GM12875 (cell line): ENCODE data around the gene HSF2.

Source experiments
- H3K4me3 ChIP-seq: one replicate; pipeline ENCODE4 v1.5.1; 2011; ENCODE audit warnings: low read depth, low read length, control low read depth
- TF ChIP-seq, protein P1 (sequence below): IDR thresholded peaks from 2 replicates; pipeline ENCODE4 v1.5.1; 2011; ENCODE audit warnings: low read depth, mild to moderate bottlenecking, control low read depth, inconsistent platforms, low read length, moderate library complexity, borderline replicate concordance; ENCODE audit not compliant: insufficient read depth

The HSF2 gene

DNA sequence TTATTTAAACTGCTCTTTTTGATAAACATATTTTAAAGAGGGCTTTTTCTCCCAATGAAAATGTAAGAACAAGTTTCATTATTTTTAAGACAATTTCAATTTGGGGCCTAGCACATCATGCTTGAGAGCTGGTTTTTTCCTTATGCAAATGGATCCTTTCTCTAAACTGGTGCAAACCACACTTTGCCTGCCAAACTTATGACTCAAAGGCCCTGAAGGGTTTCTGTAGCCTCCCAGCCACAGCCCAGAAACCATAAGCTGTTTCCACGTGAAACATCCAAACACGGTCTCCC is 451 bp upstream of the HSF2 start:
- no peak overlapping the region for H3K4me3 ChIP-seq
- TF ChIP-seq, protein P1, sequence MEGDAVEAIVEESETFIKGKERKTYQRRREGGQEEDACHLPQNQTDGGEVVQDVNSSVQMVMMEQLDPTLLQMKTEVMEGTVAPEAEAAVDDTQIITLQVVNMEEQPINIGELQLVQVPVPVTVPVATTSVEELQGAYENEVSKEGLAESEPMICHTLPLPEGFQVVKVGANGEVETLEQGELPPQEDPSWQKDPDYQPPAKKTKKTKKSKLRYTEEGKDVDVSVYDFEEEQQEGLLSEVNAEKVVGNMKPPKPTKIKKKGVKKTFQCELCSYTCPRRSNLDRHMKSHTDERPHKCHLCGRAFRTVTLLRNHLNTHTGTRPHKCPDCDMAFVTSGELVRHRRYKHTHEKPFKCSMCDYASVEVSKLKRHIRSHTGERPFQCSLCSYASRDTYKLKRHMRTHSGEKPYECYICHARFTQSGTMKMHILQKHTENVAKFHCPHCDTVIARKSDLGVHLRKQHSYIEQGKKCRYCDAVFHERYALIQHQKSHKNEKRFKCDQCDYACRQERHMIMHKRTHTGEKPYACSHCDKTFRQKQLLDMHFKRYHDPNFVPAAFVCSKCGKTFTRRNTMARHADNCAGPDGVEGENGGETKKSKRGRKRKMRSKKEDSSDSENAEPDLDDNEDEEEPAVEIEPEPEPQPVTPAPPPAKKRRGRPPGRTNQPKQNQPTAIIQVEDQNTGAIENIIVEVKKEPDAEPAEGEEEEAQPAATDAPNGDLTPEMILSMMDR: no peak

DNA sequence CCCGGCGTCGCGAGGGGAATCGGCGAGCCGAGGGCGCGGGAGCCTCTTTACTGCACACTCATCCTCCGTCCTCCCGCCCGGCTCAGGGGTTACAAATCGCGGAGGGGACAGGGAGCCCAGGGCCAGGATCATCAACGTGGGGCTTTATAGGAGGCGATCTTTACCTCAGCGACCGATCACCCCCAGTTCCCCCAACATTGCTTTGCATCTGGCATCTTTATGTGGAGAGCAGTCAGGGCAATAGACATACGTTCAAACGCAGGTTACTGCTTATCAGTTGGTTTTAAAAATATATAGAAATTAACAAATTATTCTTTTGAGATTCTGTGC is 634 bp downstream of the HSF2 start:
- peak overlapping the region; percentile 90 for H3K4me3 ChIP-seq
- TF ChIP-seq, protein P1: no peak

DNA sequence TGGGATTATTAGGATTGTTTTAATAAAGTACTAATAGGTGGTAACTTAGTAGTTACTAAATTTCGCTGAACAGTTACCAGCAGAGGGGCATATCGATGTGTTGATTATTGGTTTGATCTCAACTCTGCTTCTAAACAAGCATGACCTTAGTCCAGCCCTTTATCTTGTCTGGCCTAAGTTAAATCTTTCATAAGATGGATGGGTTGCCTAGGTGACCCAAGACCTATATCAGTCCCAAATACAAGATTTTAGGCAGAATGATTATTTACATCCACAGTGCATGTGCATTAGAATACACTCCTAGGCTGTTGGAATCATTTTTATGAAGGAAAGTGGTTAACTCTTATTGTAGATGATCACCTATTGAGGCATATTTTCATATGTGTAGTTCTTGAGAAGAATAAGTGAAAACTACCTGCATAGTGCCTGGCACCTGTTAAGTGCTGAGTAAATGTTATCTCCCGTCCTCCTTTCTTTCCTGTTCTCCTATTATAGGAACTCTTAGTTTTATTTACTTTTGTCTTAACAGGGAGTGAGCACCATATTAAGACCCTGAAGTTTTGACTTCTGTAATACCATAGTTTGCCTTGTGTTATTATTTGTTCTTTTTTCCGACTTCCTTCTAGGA is 1.1 kb downstream of the HSF2 start:
- peak overlapping the region; percentile 90 for H3K4me3 ChIP-seq
- TF ChIP-seq, protein P1: no peak

DNA sequence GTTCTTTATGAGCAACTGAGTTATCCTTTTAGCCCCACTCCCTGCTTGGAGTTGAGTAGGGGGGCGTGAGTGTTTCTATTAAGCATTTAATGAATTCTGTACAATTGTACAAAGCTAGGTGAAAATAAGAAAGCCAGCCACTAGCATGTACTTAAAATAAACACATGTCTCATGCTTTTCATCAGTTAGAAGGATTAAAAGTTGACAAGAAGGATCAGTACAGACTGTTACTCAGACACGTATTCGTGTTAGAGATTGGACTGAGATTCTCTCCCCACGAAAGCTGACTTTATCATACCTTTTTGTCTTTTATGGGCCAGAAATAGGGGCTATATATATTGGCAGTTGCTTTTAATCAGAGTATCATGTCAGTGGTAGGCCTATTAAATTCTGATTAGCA is 1.7 kb downstream of the HSF2 start:
- TF ChIP-seq, protein P1: no peak
- H3K4me3 ChIP-seq: no peak overlapping the region

DNA sequence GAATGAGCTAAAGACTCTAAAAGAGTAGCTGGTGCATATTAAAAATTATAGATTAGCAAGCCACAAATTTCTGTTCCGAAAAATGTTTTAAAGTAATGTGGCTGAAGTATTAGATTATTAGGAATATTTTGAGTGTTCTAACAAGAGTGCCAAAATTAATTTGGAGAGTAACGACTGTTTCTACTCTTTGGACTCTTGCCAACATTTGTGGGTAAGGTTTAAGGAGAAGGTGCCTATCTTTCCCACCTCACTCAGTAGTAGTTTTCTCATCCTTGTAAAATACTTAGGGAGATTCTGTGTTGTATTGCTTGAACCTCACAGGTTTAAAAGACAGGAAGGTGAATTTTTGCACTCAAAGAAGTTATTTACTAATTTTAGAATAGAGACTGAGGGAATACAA is 5.0 kb downstream of the HSF2 start:
- H3K4me3 ChIP-seq: no peak overlapping the region
- TF ChIP-seq, protein P1: no peak

DNA sequence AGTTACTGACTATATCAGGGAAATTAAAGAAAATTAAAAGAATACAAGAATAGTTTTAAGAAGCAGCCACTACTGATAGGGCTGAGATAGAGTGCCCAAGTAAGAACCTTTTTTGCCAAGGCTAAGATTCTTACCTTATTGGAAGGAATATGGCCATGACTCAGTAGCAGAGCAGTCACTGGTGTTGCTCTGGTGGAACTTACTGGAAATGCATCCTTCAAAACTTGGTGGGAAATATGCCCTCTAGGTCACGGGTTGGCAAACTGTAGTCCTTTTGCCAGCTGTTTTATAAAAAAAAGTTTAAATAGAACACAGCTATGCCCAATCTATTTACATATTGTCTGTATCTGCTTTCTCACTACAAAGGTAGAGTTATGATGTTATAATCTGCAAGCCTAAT is 6.0 kb downstream of the HSF2 start:
- no peak overlapping the region for H3K4me3 ChIP-seq
- TF ChIP-seq, protein P1: no peak

DNA sequence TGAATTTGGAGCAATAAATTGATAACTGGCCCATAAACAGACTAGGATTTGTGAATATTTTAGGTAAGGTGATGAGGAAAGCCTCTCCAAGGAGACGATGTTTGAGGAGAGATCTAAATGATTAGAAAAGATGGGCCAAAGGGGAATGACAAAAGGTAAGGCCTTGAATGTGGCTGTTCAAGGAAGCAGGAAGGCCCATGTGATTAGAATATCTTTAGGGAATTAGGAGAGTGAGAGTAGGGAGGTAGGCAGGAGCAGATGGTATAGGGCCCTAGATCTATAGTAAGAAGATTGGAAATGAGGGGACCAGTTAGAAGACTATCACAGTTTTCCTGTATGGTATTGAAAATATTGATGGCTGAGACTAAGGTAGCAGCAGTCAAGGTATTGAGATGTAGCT is 6.7 kb downstream of the HSF2 start:
- H3K4me3 ChIP-seq: no peak overlapping the region
- TF ChIP-seq, protein P1: no peak
